Measurements from ENCODE around the gene CTIF. TPM values are rescaled to one million over a fixed set of nuclear protein-coding genes. Genes with fewer than 3 reads are reported as not detected.

The CTIF gene
- total RNA-seq, 5 donors from 2014 or later (not counting 1 experiment from before 2014, with no cell fraction given): 3.2 to 6.7 (median 4.7) TPM

DNA sequence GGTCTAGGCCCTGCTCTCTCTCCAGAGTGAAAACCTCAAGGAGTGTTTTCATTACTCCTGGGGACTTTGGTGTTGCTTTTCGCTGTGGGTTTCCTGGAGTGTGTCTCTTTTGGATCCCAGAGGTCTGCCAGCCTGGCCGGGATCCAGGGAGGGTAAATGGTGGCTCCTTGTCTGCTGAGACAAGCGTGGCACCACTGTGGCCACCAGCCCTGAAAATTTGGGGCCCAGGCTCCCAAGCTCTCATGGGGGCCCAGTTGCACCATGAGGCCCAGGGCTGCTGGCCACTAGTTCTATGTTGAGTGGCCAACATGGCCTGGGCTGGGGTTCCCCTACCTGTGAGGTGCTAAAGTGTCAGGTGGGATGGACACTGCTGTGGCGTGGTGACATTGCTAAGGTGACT, 144.8 kb downstream of the CTIF start:
- H3K9me3 Mint-ChIP-seq: no peaks in the 10 kb centered on the region
- H3K4me1 Mint-ChIP-seq: no peaks in the 10 kb centered on the region
- H3K4me1 ChIP-seq (ENCODE audit: control insufficient read depth in 1 of 2, extremely low read depth in 1 of 2, insufficient read depth in 2 of 2, low read length in 2 of 2): no peaks in the 10 kb centered on the region
- ATAC-seq (replicated peaks in 1 of 4) (no peak), DNase-seq (no peak)
- no peaks in the 10 kb centered on the region for H3K27me3 Mint-ChIP-seq
- no peaks in the 10 kb centered on the region for H3K36me3 ChIP-seq (ENCODE audit: control insufficient read depth in 2 of 2, extremely low read depth in 1 of 2, insufficient read depth in 1 of 2, low read length in 1 of 2)
- no peak overlapping the region for H3K4me3 Mint-ChIP-seq
- ChIA-PET CTCF (interaction anchor here in 1 of 2 donors (0.6 kb wide), 1 partner anchor 493 kb away, joined by 3 read pairs; no protein-coding TSS in a partner anchor), POLR2A (no interaction called here)
- peaks cover 0 to 3% of the 10 kb centered on the region in 2 experiments for H3K27me3 ChIP-seq (replicated peaks in 1 of 2; ENCODE audit: control insufficient read depth in 2 of 2, extremely low read depth in 1 of 2, insufficient read depth in 2 of 2, low read length in 1 of 2)
- no peak overlapping the region for H3K27ac ChIP-seq (ENCODE audit: low read length)
- H3K4me3 ChIP-seq (ENCODE audit: control insufficient read depth in 1 of 2, extremely low read depth in 1 of 2, low read length in 1 of 2): no peak overlapping the region
- H3K36me3 Mint-ChIP-seq: no peaks in the 10 kb centered on the region
- H3K27ac Mint-ChIP-seq: no peak overlapping the region
- whole genome bisulfite sequencing (ENCODE audit: insufficient coverage): 81% methylated on average over 4 of the region's 4 CpGs
- H3K9me3 ChIP-seq: no peaks in the 10 kb centered on the region

DNA sequence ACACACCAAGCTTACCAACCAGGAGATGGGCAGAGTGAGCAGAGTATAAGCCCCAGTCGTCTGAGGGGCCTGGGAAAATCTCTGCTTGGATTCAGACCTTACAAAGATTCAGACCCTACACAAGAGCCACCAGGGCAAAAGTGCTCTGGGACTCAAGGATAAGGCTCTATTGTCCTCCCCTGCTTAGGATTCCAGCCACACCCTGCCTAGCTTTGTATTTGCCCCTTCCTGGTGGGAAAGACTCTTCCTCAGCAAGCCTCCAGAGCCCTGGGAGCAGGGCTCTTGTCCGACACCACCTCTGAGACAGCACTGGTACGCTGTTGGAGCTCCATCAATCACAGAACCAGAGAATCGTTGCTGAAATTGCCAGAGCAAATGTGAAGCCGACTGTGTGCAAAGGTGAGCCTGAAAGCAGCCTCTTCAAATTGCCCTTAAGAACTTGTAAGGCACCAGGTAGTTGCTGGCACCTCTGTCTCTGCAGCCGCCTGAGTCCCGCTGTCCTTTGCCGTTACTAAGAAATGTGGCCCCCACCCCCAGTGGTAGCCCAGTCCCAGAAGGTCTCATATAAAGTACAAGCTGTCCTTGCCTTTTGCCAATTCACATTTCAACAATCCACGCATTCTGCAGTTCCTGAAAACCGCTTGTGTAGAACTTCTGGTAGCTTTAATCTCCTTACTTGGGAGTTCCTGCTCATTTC, 148.7 kb downstream of the CTIF start:
- Mint-ChIP-seq H3K4me3 (no peak overlapping the region), H3K27ac (no peak overlapping the region), H3K27me3 (no peaks in the 10 kb centered on the region), H3K4me1 (no peaks in the 10 kb centered on the region), H3K36me3 (no peaks in the 10 kb centered on the region), H3K9me3 (no peaks in the 10 kb centered on the region)
- DNase-seq (no peak), ATAC-seq (replicated peaks in 1 of 4) (no peak)
- ChIA-PET POLR2A (no interaction called here), CTCF (no interaction called here)
- Histone ChIP-seq H3K4me1 (ENCODE audit: control insufficient read depth in 1 of 2, extremely low read depth in 1 of 2, insufficient read depth in 2 of 2, low read length in 2 of 2) (no peaks in the 10 kb centered on the region), H3K9me3 (no peaks in the 10 kb centered on the region), H3K27ac (ENCODE audit: low read length) (no peak overlapping the region), H3K36me3 (ENCODE audit: control insufficient read depth in 2 of 2, extremely low read depth in 1 of 2, insufficient read depth in 1 of 2, low read length in 1 of 2) (no peaks in the 10 kb centered on the region), H3K4me3 (ENCODE audit: control insufficient read depth in 1 of 2, extremely low read depth in 1 of 2, low read length in 1 of 2) (no peak overlapping the region), H3K27me3 (replicated peaks in 1 of 2; ENCODE audit: control insufficient read depth in 2 of 2, extremely low read depth in 1 of 2, insufficient read depth in 2 of 2, low read length in 1 of 2) (peaks cover 0 to 3% of the 10 kb centered on the region in 2 experiments)
- 84% methylated on average over 8 of the region's 10 CpGs for WGBS (ENCODE audit: insufficient coverage)

DNA sequence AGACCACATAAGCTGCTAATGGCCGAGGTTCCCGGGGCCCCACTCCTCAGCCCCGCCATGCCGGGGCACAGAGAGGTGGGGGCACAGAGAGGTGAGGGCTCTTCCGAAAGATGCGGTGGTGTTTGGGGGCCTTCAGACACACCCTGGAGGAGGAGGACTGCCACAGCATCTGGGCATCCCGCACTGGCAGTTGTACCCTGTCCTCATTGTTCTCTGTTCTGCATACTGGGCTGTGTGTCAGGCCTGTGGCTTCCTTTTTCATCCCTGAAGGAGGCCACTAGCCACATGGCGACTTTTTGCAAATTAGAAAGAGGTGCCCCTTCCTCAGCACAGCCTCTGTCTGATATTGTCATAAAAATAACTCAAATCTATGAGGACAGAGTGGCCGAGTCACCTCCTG, 150.1 kb downstream of the CTIF start:
- Mint-ChIP-seq H3K27ac (no peak overlapping the region), H3K27me3 (no peaks in the 10 kb centered on the region), H3K36me3 (no peaks in the 10 kb centered on the region), H3K4me1 (no peaks in the 10 kb centered on the region), H3K9me3 (no peaks in the 10 kb centered on the region), H3K4me3 (no peak overlapping the region)
- no peak for ATAC-seq (replicated peaks in 1 of 4)
- Histone ChIP-seq H3K27ac (ENCODE audit: low read length) (no peak overlapping the region), H3K4me3 (ENCODE audit: control insufficient read depth in 1 of 2, extremely low read depth in 1 of 2, low read length in 1 of 2) (no peak overlapping the region), H3K4me1 (ENCODE audit: control insufficient read depth in 1 of 2, extremely low read depth in 1 of 2, insufficient read depth in 2 of 2, low read length in 2 of 2) (no peaks in the 10 kb centered on the region), H3K27me3 (replicated peaks in 1 of 2; ENCODE audit: control insufficient read depth in 2 of 2, extremely low read depth in 1 of 2, insufficient read depth in 2 of 2, low read length in 1 of 2) (peaks cover 0 to 4% of the 10 kb centered on the region in 2 experiments), H3K9me3 (no peaks in the 10 kb centered on the region), H3K36me3 (ENCODE audit: control insufficient read depth in 2 of 2, extremely low read depth in 1 of 2, insufficient read depth in 1 of 2, low read length in 1 of 2) (no peaks in the 10 kb centered on the region)
- ChIA-PET POLR2A (no interaction called here), CTCF (interaction anchor here in 1 of 2 donors (0.8 kb wide), 1 partner anchor 20 kb away, joined by 3 read pairs; no protein-coding TSS in a partner anchor)
- WGBS (ENCODE audit: insufficient coverage): 90% methylated on average over 6 of the region's 9 CpGs
- DNase-seq: no peak

DNA sequence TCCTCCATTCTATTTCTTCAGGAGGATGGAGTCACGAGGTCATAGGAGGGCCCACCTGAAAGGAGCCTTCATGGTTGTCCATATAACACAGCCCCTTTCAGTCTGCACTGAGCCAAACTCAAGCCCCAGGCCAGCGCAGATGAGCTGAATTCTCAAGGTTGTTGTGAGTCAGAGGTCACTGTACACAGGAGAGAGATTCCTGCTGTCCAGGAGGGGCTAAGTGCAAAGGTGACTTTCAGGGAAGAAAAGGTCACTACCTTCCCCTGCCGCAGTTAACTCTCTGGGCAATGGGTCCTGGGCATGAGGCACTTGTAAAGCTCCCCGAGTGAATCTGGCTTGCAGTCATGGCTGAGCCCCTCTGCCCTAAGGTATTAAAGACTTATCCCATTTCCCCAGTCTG, 150.7 kb downstream of the CTIF start:
- Histone ChIP-seq H3K4me3 (ENCODE audit: control insufficient read depth in 1 of 2, extremely low read depth in 1 of 2, low read length in 1 of 2) (no peak overlapping the region), H3K27ac (ENCODE audit: low read length) (no peak overlapping the region), H3K9me3 (no peaks in the 10 kb centered on the region), H3K36me3 (ENCODE audit: control insufficient read depth in 2 of 2, extremely low read depth in 1 of 2, insufficient read depth in 1 of 2, low read length in 1 of 2) (no peaks in the 10 kb centered on the region), H3K4me1 (ENCODE audit: control insufficient read depth in 1 of 2, extremely low read depth in 1 of 2, insufficient read depth in 2 of 2, low read length in 2 of 2) (no peaks in the 10 kb centered on the region), H3K27me3 (replicated peaks in 1 of 2; ENCODE audit: control insufficient read depth in 2 of 2, extremely low read depth in 1 of 2, insufficient read depth in 2 of 2, low read length in 1 of 2) (peaks cover 0 to 8% of the 10 kb centered on the region in 2 experiments)
- DNase-seq: no peak
- CTCF ChIA-PET: interaction anchor here (0.8 kb wide), 2 partner anchors 18 to 19 kb away, joined by 3 read pairs; no protein-coding TSS in a partner anchor
- H3K36me3 Mint-ChIP-seq: no peaks in the 10 kb centered on the region
- ATAC-seq (replicated peaks in 1 of 4): no peak
- no peaks in the 10 kb centered on the region for H3K9me3 Mint-ChIP-seq
- H3K27me3 Mint-ChIP-seq: no peaks in the 10 kb centered on the region
- no peak overlapping the region for H3K27ac Mint-ChIP-seq
- H3K4me3 Mint-ChIP-seq: no peak overlapping the region
- no peaks in the 10 kb centered on the region for H3K4me1 Mint-ChIP-seq
- POLR2A ChIA-PET: no interaction called here
- 77% methylated on average over 3 of the region's 4 CpGs for WGBS (ENCODE audit: insufficient coverage)

DNA sequence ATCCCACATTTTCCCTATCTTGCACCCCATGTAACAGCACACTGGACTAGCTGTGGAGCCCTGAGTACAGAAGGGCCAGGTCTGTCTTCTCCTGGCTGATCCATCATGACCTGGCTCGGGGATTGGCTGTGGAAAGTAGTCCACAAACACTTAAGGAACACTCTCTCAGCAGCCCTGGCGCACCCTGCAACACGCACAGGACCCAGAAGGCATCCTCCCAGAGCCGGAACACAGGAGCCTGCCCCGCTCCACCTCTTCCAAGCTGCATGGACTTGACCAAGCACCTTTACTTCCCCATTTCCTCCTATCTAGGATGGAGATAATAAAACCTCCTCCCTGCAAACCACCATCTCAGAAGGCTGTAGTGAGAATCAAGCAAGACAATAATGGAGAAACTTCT, 151.7 kb downstream of the CTIF start:
- ATAC-seq (replicated peaks in 1 of 4) (no peak), DNase-seq (no peak)
- Histone ChIP-seq H3K36me3 (ENCODE audit: control insufficient read depth in 2 of 2, extremely low read depth in 1 of 2, insufficient read depth in 1 of 2, low read length in 1 of 2) (no peaks in the 10 kb centered on the region), H3K27ac (ENCODE audit: low read length) (no peak overlapping the region), H3K27me3 (replicated peaks in 1 of 2; ENCODE audit: control insufficient read depth in 2 of 2, extremely low read depth in 1 of 2, insufficient read depth in 2 of 2, low read length in 1 of 2) (peaks cover 0 to 8% of the 10 kb centered on the region in 2 experiments), H3K4me3 (ENCODE audit: control insufficient read depth in 1 of 2, extremely low read depth in 1 of 2, low read length in 1 of 2) (no peak overlapping the region), H3K9me3 (no peaks in the 10 kb centered on the region), H3K4me1 (ENCODE audit: control insufficient read depth in 1 of 2, extremely low read depth in 1 of 2, insufficient read depth in 2 of 2, low read length in 2 of 2) (no peaks in the 10 kb centered on the region)
- Mint-ChIP-seq H3K27me3 (no peaks in the 10 kb centered on the region), H3K9me3 (no peaks in the 10 kb centered on the region), H3K36me3 (no peaks in the 10 kb centered on the region), H3K4me1 (no peaks in the 10 kb centered on the region), H3K4me3 (no peak overlapping the region), H3K27ac (no peak overlapping the region)
- CTCF ChIA-PET: interaction anchor here in 1 of 2 donors (0.5 kb wide), 1 partner anchor 712 kb away, joined by 3 read pairs; no protein-coding TSS in a partner anchor
- POLR2A ChIA-PET: no interaction called here
- WGBS (ENCODE audit: insufficient coverage): 100% methylated on average over 2 of the region's 5 CpGs

DNA sequence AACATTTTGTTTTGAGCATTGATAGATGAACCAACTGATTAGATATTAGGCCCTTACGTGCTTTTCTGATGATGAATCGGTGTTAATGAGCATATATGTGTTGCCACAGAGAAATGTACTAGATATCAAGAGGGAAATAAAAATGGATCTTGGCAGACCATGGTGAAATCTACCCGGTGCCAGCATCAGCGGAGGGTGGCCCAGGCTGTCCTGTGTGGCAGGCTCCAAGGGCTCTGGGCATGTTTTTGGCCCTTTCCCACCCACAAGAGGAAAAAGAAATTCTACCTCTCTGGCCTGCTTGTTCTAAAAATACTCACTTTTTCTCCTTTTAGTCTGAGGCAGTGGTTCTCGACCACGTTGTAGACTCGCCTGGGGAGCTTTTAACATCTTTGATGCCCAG, 154.2 kb downstream of the CTIF start:
- Mint-ChIP-seq H3K36me3 (no peaks in the 10 kb centered on the region), H3K27ac (no peak overlapping the region), H3K4me1 (no peaks in the 10 kb centered on the region), H3K4me3 (no peak overlapping the region), H3K27me3 (no peaks in the 10 kb centered on the region), H3K9me3 (no peaks in the 10 kb centered on the region)
- no peak overlapping the region for H3K4me3 ChIP-seq (ENCODE audit: control insufficient read depth in 1 of 2, extremely low read depth in 1 of 2, low read length in 1 of 2)
- H3K27me3 ChIP-seq (replicated peaks in 1 of 2; ENCODE audit: control insufficient read depth in 2 of 2, extremely low read depth in 1 of 2, insufficient read depth in 2 of 2, low read length in 1 of 2): peaks cover 0 to 5% of the 10 kb centered on the region in 2 experiments
- H3K4me1 ChIP-seq (ENCODE audit: control insufficient read depth in 1 of 2, extremely low read depth in 1 of 2, insufficient read depth in 2 of 2, low read length in 2 of 2): no peaks in the 10 kb centered on the region
- DNase-seq: no peak
- no peaks in the 10 kb centered on the region for H3K36me3 ChIP-seq (ENCODE audit: control insufficient read depth in 2 of 2, extremely low read depth in 1 of 2, insufficient read depth in 1 of 2, low read length in 1 of 2)
- 81% methylated on average over 5 of the region's 7 CpGs for WGBS (ENCODE audit: insufficient coverage)
- ATAC-seq (replicated peaks in 1 of 4): no peak
- no peak overlapping the region for H3K27ac ChIP-seq (ENCODE audit: low read length)
- no peaks in the 10 kb centered on the region for H3K9me3 ChIP-seq
- ChIA-PET POLR2A (no interaction called here), CTCF (no interaction called here)

Measured in T-cell (primary cell).